HEK293 (cell line): ENCODE measurements around the gene PPP2R1B.

Experiments used
- AEBP2 ChIP-seq: fragments of 450-650 bp; formaldehyde crosslinking; IDR thresholded peaks from 2 replicates; pipeline ENCODE4 v1.5.1; 2016; ENCODE audit warnings: missing biosample characterization, missing genetic modification characterization, borderline replicate concordance
- CTCF ChIP-seq: fragments of 450-650 bp; formaldehyde crosslinking; IDR thresholded peaks from 2 replicates; pipeline ENCODE4 v1.5.1; 2016; ENCODE audit warnings: missing biosample characterization, missing genetic modification characterization
- YY1 ChIP-seq: fragments of 450-650 bp; formaldehyde crosslinking; IDR thresholded peaks from 2 replicates; pipeline ENCODE4 v1.5.1; 2018; ENCODE audit warnings: missing biosample characterization, missing genetic modification characterization
- ZBTB20 ChIP-seq: fragments of 450-650 bp; formaldehyde crosslinking; IDR thresholded peaks from 2 replicates; pipeline ENCODE4 v1.5.1; 2016; ENCODE audit warnings: missing biosample characterization, missing genetic modification characterization
- ZBTB44 ChIP-seq: fragments of 450-650 bp; IDR thresholded peaks from 2 replicates; pipeline ENCODE4 v1.5.1; 2018; ENCODE audit warnings: missing biosample characterization, mild to moderate bottlenecking, missing genetic modification characterization
- ZNF133 ChIP-seq: fragments of 450-650 bp; formaldehyde crosslinking; IDR thresholded peaks from 2 replicates; pipeline ENCODE4 v1.5.1; 2016; ENCODE audit warnings: missing biosample characterization, missing genetic modification characterization
- ZNF221 ChIP-seq: fragments of 450-650 bp; formaldehyde crosslinking; IDR thresholded peaks from 2 replicates; pipeline ENCODE4 v1.5.1; 2017; ENCODE audit warnings: missing biosample characterization, missing genetic modification characterization, borderline replicate concordance
- ZNF311 ChIP-seq: fragments of 450-650 bp; formaldehyde crosslinking; IDR thresholded peaks from 2 replicates; pipeline ENCODE4 v1.5.1; 2017; ENCODE audit warnings: missing biosample characterization, missing genetic modification characterization, borderline replicate concordance
- ZNF416 ChIP-seq: fragments of 450-650 bp; formaldehyde crosslinking; IDR thresholded peaks from 2 replicates; pipeline ENCODE4 v1.5.1; 2016; ENCODE audit warnings: missing biosample characterization, missing genetic modification characterization
- ZNF558 ChIP-seq: fragments of 450-650 bp; formaldehyde crosslinking; IDR thresholded peaks from 2 replicates; pipeline ENCODE4 v1.5.1; 2016; ENCODE audit warnings: missing biosample characterization, missing genetic modification characterization
- ZNF768 ChIP-seq: fragments of 450-650 bp; formaldehyde crosslinking; IDR thresholded peaks from 2 replicates; pipeline ENCODE4 v1.5.1; 2018; ENCODE audit warnings: missing biosample characterization, mild to moderate bottlenecking, missing genetic modification characterization
- ZNF830 ChIP-seq: fragments of 450-650 bp; IDR thresholded peaks from 2 replicates; pipeline ENCODE4 v1.5.0; 2018; ENCODE audit warnings: missing biosample characterization, missing genetic modification characterization, low read depth, mild to moderate bottlenecking, moderate library complexity
- TF ChIP-seq, protein P1 (sequence below): fragments of 450-650 bp; formaldehyde crosslinking; IDR thresholded peaks from 2 replicates; pipeline ENCODE4 v1.5.1; 2016; ENCODE audit warnings: missing biosample characterization, missing genetic modification characterization
- TF ChIP-seq, protein P2 (sequence below): fragments of 450-650 bp; formaldehyde crosslinking; IDR thresholded peaks from 2 replicates; pipeline ENCODE4 v1.5.1; 2016; ENCODE audit warnings: missing biosample characterization, missing genetic modification characterization

- TF ChIP-seq ZNF768 (no peak), CTCF (tag by site-specific recombination) (no peak), ZNF311 (tag by site-specific recombination) (no peak), ZNF221 (tag by site-specific recombination) (no peak), ZNF133 (tag by site-specific recombination) (no peak), ZNF416 (no peak), YY1 (tag by site-specific recombination) (no peak), ZNF558 (tag by site-specific recombination) (no peak), ZBTB44 (tag by site-specific recombination) (no peak), AEBP2 (tag by site-specific recombination) (no peak), ZNF830 (tag by site-specific recombination) (no peak), ZBTB20 (no peak)
- TF ChIP-seq, protein P1, sequence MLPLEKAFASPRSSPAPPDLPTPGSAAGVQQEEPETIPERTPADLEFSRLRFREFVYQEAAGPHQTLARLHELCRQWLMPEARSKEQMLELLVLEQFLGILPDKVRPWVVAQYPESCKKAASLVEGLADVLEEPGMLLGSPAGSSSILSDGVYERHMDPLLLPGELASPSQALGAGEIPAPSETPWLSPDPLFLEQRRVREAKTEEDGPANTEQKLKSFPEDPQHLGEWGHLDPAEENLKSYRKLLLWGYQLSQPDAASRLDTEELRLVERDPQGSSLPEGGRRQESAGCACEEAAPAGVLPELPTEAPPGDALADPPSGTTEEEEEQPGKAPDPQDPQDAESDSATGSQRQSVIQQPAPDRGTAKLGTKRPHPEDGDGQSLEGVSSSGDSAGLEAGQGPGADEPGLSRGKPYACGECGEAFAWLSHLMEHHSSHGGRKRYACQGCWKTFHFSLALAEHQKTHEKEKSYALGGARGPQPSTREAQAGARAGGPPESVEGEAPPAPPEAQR (tag by site-specific recombination) = no peak
- TF ChIP-seq, protein P2, sequence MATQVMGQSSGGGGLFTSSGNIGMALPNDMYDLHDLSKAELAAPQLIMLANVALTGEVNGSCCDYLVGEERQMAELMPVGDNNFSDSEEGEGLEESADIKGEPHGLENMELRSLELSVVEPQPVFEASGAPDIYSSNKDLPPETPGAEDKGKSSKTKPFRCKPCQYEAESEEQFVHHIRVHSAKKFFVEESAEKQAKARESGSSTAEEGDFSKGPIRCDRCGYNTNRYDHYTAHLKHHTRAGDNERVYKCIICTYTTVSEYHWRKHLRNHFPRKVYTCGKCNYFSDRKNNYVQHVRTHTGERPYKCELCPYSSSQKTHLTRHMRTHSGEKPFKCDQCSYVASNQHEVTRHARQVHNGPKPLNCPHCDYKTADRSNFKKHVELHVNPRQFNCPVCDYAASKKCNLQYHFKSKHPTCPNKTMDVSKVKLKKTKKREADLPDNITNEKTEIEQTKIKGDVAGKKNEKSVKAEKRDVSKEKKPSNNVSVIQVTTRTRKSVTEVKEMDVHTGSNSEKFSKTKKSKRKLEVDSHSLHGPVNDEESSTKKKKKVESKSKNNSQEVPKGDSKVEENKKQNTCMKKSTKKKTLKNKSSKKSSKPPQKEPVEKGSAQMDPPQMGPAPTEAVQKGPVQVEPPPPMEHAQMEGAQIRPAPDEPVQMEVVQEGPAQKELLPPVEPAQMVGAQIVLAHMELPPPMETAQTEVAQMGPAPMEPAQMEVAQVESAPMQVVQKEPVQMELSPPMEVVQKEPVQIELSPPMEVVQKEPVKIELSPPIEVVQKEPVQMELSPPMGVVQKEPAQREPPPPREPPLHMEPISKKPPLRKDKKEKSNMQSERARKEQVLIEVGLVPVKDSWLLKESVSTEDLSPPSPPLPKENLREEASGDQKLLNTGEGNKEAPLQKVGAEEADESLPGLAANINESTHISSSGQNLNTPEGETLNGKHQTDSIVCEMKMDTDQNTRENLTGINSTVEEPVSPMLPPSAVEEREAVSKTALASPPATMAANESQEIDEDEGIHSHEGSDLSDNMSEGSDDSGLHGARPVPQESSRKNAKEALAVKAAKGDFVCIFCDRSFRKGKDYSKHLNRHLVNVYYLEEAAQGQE (tag by site-specific recombination) = no peak
Measured at GRCh38 chr11:111707691-111708067, 58.5 kb downstream of the PPP2R1B start.
